ENCODE data around the gene UPF1.

UPF1 gene

DNA sequence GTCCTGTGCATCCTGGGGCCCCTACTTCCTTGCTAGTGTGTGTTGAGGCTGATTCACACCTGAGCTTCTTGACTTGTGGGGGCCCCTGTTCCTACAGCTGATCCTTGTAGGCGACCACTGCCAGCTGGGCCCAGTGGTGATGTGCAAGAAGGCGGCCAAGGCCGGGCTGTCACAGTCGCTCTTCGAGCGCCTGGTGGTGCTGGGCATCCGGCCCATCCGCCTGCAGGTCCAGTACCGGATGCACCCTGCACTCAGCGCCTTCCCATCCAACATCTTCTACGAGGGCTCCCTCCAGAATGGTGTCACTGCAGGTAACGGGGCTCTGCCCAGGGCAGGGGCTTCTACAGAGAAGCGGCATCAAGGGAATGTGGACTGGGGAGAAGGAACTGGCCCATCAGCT lies 25.5 kb downstream of the UPF1 start:
- no peak for DNase-seq (ENCODE audit: low spot score)

DNA sequence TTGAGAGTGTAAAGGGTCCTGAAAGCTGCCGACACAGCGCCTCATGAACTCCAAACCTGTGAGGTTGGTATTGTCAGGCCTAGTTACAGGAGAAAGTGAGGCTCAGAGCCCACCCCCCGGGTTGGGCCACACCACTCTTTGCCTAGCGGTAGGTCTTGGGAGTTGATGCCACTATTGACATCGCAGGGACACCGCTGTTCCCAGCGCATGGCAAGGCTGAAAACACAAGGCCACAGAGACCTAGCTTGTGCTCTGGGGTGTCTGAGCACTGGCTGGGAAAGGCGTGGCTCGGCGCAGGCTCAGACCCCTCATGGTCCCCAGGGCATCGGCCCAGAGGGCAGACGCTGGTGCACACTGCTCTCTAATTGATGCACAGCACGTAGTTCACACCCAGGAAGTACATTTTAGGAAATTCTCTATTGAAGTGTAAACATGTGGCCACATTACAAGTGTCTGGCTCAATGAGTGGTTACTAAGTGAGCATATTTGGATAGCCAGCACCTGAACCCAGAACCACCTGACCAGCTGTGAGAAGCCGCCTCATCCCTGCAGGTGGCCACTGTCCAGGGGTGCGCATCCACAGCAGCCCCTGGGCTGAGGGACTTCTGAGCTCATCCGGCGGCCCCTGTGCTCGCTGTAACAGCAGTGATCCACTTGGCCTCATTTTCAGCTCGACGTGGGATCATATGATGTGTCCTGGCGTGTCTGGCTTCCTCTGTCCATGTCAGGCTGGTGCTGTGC lies 27.3 kb downstream of the UPF1 start:
- no peak for DNase-seq (ENCODE audit: low spot score)

DNA sequence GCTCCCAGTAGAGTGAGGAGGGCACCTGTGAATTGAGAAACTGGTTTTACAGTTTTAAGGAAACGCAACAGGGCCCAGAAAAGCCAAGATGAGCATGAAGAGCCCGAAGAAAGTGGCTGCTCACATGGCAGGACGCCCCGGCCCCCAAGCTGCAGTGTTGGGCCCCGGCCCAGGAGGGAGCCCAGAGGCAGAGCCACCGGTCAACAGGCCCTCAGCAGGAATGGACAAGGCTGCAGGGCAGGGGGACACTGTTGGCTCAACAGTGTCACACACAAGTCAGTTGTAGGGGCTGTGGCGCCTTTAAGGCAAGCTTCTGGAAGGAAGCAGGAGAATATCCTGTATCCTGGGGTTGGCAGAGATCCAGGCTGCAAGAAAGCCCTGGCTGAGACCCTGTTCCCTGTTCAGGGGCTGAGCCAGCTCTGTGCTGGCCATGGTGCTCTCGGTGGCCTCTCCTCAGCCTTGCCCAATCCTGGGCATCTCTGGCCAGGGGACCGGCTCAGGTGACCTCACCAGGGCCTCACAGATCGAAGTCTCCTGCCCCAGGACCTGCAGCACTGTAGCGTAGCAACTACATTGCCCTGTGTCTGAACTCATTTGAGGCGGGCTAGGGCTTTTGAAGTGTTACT lies 28.0 kb downstream of the UPF1 start:
- no peak for DNase-seq (ENCODE audit: low spot score)

DNA sequence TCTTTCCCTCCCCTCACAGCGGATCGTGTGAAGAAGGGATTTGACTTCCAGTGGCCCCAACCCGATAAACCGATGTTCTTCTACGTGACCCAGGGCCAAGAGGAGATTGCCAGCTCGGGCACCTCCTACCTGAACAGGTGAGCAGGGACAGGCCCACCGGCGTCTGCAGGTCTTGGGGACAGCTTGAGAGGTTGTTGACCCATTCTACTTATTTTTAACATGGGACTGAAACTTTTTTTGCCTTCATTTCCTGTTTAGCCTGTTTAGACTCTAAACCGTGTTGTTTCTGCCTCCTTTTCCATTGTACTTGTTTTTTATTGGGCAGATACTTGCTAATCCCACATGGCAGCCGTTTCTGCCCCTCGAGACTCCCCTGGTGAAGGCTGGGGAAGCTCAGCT lies 28.5 kb downstream of the UPF1 start:
- no peak for DNase-seq (ENCODE audit: low spot score)

DNA sequence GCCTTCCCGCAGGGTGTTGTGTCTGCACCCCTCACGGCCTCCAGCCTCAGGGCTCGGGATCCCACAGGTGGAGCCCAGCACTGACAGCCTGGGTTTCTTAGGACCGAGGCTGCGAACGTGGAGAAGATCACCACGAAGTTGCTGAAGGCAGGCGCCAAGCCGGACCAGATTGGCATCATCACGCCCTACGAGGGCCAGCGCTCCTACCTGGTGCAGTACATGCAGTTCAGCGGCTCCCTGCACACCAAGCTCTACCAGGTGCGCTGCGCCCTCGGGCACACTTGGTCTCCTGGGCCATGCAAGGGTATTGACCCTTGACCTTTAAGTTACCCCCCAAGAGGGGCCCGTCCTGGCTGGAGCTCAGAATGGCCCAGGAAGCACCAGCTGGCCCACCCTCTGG lies 29.0 kb downstream of the UPF1 start:
- DNase-seq (ENCODE audit: low spot score), result no peak

DNA sequence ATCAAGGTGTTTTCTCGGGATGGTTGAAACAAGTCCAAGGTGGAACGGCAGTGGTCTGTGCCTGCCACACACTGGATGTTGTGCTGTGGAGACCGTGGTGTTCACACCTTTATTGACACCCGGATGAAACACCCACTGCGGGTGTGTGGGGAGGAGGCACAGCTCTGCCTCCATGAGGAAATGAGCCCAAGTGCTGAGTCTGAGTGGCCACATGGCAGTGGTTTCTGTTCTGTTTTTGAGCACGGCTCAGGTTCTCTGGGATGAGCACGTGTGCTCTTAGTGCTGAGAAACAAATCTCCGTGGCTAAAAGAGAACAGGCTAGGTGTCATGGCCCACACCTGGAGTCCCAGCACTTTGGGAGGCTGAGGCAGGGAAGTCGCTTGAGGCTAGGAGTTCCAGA lies 29.5 kb downstream of the UPF1 start:
- DNase-seq (ENCODE audit: low spot score), result no peak

DNA sequence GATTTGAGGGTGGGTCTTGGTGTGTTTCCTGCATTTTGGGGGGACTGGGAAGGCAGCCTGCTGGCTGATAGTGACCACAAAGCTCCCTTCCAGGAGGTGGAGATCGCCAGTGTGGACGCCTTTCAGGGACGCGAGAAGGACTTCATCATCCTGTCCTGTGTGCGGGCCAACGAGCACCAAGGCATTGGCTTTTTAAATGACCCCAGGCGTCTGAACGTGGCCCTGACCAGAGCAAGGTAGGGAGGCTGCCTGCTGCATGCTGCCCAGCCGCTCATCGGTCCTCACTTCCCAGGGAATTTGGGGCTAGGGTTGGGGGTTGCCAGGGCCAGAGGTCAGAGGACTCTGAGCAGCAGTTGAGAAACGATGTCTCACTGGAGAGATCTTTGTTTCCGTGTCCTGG lies 30.2 kb downstream of the UPF1 start:
- no peak for DNase-seq (ENCODE audit: low spot score)

DNA sequence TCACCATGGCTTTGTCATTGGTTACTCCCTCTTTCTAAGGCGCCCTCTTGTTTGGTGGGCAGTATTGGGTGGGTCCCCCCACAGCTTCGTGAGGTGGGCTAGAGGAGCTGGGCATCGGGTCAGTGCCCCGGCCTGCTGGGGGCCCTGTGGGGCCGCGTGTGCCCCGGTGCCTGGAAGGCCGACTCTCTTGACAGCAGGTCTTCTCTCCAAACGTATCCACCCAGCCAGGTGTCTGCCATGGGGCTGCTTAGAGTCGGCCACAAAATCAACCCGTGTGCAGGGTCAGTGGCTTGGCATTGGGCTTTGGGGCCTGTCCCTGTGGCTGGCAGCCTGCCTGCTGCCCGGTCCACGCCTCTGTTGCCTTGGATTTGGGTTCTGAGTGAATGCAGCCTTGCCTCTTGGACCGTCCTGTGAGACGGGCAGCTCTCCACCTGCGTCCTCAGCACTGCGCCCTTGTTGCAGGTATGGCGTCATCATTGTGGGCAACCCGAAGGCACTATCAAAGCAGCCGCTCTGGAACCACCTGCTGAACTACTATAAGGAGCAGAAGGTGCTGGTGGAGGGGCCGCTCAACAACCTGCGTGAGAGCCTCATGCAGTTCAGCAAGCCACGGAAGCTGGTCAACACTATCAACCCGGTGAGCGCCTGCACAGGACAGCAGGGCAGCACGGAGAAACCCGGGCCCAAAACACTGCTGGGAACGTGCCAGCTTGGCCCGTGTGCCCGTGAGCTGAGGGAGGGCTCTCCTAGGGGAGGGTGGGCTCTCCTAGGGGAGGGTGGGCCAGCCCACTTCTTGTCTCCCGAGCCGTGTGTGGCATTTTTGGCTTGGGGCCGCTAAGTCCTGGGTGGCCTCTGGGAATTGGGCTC lies 31.4 kb downstream of the UPF1 start:
- DNase-seq (ENCODE audit: low spot score), result no peak

DNA sequence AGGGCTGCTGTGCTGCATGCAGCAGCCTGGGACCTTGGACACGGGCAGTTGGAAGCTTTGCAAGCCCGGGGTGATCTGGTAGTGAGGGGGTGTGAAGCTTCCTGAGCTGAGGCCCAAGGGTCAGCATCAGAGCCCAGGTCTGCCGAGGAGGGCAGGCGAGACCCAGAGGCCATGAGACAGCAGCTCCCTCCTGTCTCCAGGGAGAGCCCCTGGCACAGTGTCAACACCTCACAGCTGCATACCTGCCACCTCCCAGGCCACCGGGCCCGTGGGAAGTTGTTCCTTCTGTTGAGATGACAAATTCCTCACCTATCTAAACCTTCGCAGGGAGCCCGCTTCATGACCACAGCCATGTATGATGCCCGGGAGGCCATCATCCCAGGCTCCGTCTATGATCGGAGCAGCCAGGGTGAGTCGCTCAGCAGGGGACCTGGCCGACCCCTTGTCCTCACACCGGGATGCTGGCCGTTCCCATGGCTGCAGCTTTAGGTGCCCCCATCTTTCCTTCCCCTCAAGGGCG lies 32.1 kb downstream of the UPF1 start:
- DNase-seq (ENCODE audit: low spot score), result no peak

DNA sequence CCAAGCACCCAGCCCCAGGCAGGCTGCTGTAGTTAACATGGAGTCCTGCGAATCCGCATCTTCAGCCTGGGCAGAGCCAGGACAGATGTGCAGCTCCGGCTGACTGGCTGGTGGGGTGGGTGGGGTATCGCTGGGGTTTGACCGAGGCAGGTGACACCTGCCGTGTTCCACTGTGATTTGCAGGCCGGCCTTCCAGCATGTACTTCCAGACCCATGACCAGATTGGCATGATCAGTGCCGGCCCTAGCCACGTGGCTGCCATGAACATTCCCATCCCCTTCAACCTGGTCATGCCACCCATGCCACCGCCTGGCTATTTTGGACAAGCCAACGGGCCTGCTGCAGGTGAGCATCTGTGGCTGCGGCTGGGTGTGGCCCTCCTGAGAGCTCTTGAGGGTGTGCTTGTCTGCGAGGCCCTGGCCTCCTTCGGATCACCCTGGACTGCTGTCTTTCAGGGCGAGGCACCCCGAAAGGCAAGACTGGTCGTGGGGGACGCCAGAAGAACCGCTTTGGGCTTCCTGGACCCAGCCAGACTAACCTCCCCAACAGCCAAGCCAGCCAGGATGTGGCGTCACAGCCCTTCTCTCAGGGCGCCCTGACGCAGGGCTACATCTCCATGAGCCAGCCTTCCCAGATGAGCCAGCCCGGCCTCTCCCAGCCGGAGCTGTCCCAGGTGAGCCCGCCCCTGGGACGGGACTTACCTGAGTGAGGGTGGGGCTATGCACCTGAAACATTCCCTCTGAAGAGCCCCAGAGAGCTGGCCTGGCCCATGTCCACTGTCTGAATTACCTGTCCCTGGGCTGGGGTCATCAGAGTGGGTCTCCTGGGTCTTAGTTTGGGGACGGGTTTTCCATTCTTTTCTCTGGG lies 33.6 kb downstream of the UPF1 start:
- no peak for DNase-seq (ENCODE audit: low spot score)

DNA sequence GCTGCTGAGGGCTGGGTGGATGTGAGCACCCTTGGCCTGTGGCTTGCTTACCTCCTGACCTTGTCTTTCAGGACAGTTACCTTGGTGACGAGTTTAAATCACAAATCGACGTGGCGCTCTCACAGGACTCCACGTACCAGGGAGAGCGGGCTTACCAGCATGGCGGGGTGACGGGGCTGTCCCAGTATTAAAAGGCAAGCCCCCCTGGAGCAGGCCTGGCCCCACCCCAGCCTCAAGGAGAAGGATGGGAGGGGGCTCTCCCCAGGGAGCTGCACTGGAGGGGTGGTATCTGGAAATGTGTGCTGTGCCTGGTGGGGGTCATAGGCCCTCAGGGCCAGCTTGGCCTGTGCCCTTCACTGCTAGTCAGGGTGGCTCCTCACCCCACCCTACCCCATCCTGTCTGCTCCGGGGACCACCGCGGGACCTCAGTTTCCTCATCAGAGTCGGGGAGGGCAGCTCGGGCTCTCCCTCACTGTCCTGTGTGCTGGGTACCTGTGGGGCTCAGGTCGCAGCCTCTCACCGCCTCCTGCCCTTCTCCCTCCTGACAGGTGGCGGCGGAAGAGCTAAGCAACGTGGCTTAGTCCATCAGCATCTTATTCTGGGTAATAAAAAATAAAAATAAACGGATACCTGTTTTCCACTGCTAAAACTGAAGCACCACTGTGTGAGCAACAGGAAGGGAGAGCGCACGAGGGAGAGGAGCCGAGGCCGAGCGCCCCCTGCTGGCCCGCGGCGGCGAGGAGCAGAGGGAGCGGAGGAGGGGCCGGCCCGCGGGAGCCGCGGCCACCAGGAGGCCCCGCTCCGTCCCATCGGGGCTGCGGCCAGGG lies 34.4 kb downstream of the UPF1 start:
- peak; percentile 56 for DNase-seq (ENCODE audit: low spot score)

DNA sequence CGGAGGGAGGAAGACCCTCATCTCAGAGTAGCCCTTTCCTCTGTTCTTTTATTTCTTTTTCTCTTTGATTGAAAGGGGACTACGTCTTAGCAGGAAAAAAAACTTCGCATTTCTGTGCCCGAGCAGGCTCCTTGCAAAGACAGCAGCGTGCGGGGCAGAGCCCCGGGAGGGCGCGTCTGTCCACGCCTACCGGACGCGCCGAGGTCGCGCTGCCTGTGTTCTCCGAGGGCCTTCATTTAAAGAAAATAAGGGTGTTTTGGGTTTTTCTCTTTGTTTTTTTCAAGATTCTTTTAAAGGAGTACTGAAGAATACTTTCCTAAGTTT lies 35.0 kb downstream of the UPF1 start:
- no peak for DNase-seq (ENCODE audit: low spot score)

DNA sequence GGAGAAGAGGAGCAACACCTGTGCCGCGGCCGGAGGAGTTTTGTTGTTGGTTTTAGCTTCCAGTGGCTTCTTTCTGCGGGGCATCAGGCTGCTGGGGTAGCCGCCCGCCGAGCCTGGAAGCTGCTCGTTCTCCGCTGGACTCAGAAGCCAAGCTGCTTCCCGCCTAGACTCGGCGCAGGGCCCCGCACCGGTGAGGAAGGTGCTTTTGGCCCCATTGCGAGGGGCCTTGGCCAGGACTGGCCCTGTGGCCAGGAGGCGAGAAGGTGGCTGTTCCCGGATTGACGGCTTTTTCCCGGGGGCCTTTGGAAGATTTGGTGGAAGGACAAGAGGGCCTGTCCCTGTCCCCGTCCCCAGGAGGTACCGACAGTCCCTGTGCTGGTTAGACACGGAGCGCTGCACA lies 35.4 kb downstream of the UPF1 start:
- DNase-seq (ENCODE audit: low spot score), result no peak

DNA sequence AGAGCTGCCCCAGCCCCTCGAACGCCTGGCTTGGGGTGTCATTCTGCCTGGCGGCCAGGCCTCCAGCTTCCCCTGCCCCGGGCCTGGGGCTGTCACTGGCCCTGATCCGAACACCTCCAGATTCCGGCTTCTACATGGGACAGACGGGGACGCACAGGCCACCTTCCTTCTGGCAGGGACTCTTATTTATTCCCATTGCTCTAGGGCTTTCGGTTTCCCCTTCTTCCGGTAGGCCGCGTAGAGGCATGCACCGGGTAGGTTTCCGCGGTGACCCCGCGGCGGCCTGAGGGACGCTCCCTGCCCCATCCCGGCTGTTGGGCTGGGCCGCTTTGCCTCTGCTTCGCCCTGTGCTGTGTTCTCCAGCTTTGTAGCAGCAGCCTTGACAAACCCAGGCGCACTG lies 36.0 kb downstream of the UPF1 start:
- DNase-seq (ENCODE audit: low spot score), result no peak

DNA sequence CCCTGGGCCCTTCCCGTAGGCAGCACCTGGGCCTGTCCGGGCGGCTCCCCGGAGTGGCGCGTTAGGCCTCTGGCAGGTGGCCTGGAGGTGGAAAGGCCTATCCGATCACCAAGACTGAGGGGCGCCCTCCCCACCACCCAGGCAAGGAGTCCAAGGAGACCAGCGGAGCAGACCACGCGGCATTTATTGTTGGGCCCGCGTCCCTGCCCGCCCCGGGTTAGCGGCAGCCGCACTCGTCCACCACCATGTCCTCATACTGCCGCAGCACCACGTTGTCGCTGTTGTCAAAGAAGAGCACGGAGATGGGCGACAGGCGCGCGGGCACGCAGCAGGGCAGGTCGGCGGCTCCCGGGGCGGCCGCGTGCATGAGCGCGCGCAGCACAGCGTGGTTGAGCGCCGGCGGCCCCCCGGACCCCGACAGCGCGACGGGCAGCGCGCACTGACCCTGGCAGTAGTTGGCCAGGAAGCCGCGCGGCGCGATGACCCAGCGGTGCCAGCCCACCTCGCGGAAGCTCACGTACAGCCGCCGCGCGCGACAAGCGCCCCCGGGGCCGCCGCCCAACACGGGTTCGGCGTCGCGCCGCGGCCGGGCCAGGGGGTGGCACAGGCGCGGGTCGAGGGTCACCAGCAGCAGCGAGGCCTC lies 36.7 kb downstream of the UPF1 start:
- no peak for DNase-seq (ENCODE audit: low spot score)

DNA sequence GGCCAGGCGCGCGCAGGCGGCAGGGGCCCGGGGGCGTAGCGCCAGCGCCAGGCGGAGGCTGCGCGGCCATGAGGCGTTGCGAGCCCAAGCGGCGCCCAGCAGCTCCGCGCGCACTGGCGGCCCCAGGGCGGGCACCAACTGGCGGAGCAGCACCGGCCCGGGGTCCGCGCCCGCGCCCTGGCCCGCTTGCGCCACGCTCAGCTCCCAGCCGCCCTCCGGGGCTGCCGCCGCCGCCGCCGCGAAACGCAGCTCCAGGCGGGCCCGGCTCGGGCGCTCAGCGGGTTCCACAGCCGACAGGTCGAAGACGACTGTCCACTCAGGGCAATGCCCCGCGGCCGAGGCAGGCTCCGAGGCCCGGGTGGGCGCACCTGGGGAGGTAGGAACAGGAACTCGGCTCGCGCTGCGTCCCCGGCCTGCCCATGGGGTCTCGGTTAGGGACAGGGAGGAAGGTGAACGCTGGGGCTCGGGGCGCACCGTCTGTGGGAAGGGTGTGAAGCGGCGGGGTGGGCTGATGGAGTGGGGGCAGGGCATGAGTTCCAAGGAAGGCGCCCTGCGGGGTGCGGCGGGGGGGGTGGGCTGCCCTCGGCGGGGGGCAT lies 37.4 kb downstream of the UPF1 start:
- DNase-seq (ENCODE audit: low spot score), result no peak

DNA sequence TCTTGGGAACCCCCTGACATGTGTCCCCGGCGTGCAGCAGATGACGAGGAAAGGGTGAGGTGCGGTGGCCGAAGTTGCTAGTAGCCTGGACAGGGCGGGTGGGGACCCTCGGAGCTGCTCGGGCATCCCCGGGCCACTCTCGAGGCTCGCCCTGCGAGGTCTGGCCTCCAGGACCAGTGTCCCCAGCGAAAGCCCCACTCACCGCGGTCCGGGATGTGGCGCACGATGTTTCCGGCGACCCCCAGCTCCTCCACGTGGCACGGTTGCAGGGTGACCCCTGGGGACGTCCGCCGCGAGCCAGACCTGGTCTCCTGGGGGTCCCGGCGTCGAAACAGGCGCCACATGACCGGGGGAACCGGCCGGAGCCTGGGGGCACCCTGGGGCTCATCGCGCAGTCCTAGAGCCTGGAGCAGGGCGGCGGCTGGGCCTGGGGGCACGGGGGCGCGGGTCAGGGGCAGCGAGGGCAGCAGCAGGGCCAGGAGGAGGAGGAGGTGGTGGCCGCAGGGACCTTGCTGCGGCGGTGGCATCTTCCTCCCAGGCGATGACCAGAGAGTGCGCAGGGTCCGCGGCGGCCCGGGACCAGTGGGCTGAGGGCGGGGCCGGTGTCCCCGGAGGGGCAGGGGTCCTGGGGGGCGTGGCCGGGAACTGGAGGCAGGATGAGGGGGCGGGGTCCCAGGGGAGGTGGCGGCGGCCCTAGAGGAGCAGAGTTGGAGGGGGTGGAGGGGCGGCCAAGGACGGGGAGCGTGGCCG lies 38.2 kb downstream of the UPF1 start:
- DNase-seq (ENCODE audit: low spot score), result no peak

DNA sequence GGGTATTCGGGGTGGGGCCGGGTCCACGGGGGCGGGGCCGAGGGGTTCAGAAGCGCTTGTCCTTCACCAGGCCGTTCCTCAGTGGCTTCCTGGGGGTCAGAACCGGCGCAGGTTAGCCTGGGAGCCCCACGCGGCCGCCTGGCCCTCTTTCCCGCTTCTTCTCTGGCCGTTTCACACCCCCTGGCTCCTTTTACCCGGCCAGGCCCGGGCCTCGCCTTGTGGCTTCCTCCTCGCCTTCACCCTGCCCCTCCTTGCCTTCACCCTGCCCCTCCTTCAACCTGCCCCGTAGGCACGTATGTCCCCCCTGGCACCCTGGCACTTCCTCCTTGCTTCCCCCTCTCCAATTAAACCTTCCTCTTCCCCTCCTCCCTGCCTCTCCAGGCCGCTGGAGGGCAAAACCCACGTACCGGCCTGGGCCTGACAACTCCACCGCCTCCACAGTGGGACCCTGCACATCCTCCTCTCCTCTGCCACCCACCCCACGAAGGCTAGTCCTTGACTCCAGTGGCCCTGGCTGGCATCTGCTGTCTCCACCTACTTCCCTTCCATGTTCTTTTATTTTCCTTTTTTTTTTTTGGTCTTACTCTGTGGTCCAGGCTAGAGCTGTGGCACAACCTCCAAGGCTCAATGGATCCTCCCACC lies 38.9 kb downstream of the UPF1 start:
- DNase-seq (ENCODE audit: low spot score), result no peak

DNA sequence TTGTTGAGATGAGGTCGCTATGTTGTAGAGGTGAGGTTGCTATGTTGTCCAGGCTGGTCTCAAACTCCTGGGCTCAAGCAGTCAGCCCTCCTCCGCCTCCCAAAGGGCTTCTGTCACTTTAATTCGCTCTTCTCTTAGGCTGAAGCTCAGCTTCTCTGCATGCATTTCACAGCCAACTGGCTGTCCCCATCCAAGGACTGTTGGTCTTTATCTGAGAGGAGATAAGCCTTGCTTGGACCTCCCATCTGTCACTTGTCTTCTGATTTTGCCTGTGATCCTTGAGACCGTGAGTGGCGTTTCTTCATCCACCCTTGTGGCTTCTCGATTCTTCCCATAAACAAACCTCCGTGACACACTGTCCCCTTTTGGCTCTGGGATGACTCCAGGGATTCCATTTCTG lies 39.8 kb downstream of the UPF1 start:
- DNase-seq (ENCODE audit: low spot score), result no peak
